SK-N-DZ (cell line): ENCODE measurements around the gene NID1.
"Not testable (repeated sequence)": the region's sequence is repeated elsewhere in the genome, so short reads cannot be mapped to it uniquely, and the experiment has no call there.

Source experiments
- DNase-seq: peaks from one replicate; pipeline ENCODE4 v3.0.0-alpha.2; 2015; ENCODE audit warnings: low spot score

NID1 gene

GRCh38 chr1:236000781-236001180, 64.1 kb downstream of the NID1 start:
- no peak for DNase-seq

- no peak for DNase-seq
Measured at GRCh38 chr1:235999259-235999925, 65.5 kb downstream of the NID1 start.

- DNase-seq, result no peak
Measured at GRCh38 chr1:235998812-235999211, 66.1 kb downstream of the NID1 start.

GRCh38 chr1:235997931-235998330, 67.0 kb downstream of the NID1 start:
- DNase-seq, result no peak

GRCh38 chr1:235997049-235997448, 67.8 kb downstream of the NID1 start:
- no peak for DNase-seq

- no peak for DNase-seq
Measured at GRCh38 chr1:235996048-235996785, 68.7 kb downstream of the NID1 start.

- no peak for DNase-seq
Measured at GRCh38 chr1:235995511-235995910, 69.4 kb downstream of the NID1 start.

- DNase-seq, result no peak
Measured at GRCh38 chr1:235993652-235994051, 71.2 kb downstream of the NID1 start.

GRCh38 chr1:235992868-235993267, 72.0 kb downstream of the NID1 start:
- DNase-seq, result no peak

GRCh38 chr1:235992346-235992745, 72.5 kb downstream of the NID1 start:
- DNase-seq, result no peak

- DNase-seq, result no peak
Measured at GRCh38 chr1:235990330-235990795, 74.5 kb downstream of the NID1 start.

GRCh38 chr1:235989105-235989504, 75.8 kb downstream of the NID1 start:
- DNase-seq, result no peak

GRCh38 chr1:235986869-235987268, 78.0 kb downstream of the NID1 start:
- DNase-seq, result no peak

- DNase-seq, result no peak
Measured at GRCh38 chr1:235984041-235984825, 80.7 kb downstream of the NID1 start.

- DNase-seq, result no peak
Measured at GRCh38 chr1:235980976-235981375, 83.9 kb downstream of the NID1 start.

GRCh38 chr1:235979716-235980333, 85.1 kb downstream of the NID1 start:
- DNase-seq, result no peak

- DNase-seq, result no peak
Measured at GRCh38 chr1:235979176-235979575, 85.7 kb downstream of the NID1 start.

- no peak for DNase-seq
Measured at GRCh38 chr1:235976490-235976889, 88.4 kb downstream of the NID1 start.

GRCh38 chr1:235974616-235975015, 90.3 kb downstream of the NID1 start:
- DNase-seq, result no peak

- DNase-seq, result not testable (repeated sequence)
Measured at GRCh38 chr1:235972691-235973090, 92.2 kb downstream of the NID1 start.

- DNase-seq, result peak; percentile 4
Measured at GRCh38 chr1:235972311-235972689, 92.6 kb downstream of the NID1 start.
